Activated CD4-positive, alpha-beta T cell treated with anti-CD3 and anti-CD28 coated beads for 36 hours (primary cell): Measurements from ENCODE around the gene FSHR. TPM values are rescaled to one million over a fixed set of nuclear protein-coding genes. Genes with fewer than 3 reads are reported as not detected.

Experiments
- ATAC-seq: fragments of 200-7000 bp; cut with Tn5 transposase; one replicate; pipeline ENCODE4 v1.10.0; 2021; ENCODE audit warnings: mild to moderate bottlenecking, moderate library complexity
- CTCF ChIA-PET: fragments of 350-600 bp; sonication (Branson Sonifier 250); formaldehyde crosslinking; loops from one replicate; lab custom pipeline; 2021; ENCODE audit warnings: antibody characterized with exemption; lab: Charles Lee
- POLR2A ChIA-PET: fragments of 350-600 bp; sonication (Branson Sonifier 250); formaldehyde crosslinking; loops from one replicate; lab custom pipeline; 2021; ENCODE audit warnings: antibody characterized with exemption, inconsistent platforms; lab: Charles Lee
- DNase-seq: peaks from one replicate; pipeline ENCODE4 v3.0.0-alpha.2; 2020
- H3K27ac Mint-ChIP-seq: one replicate; pipeline ENCODE4 v1.8.0; 2021; ENCODE audit warnings: mixed read lengths
- H3K27me3 Mint-ChIP-seq: one replicate; pipeline ENCODE4 v1.8.0; 2021; ENCODE audit warnings: mixed read lengths
- H3K36me3 Mint-ChIP-seq: one replicate; pipeline ENCODE4 v1.8.0; 2021; ENCODE audit warnings: low read depth, mixed read lengths
- H3K4me1 Mint-ChIP-seq: one replicate; pipeline ENCODE4 v1.8.0; 2021; ENCODE audit warnings: mixed read lengths
- H3K4me3 Mint-ChIP-seq: one replicate; pipeline ENCODE4 v1.8.0; 2021; ENCODE audit warnings: mild to moderate bottlenecking, moderate library complexity, mixed read lengths
- H3K9me3 Mint-ChIP-seq: one replicate; pipeline ENCODE4 v1.8.0; 2021; ENCODE audit warnings: low read depth, mixed read lengths
- intact Hi-C, 2 experiments: fragments of 100-400 bp; cut with DNase I in 1 of 2; cut with micrococcal nuclease in 1 of 2; formaldehyde crosslinking; loops; one replicate each; pipeline versions ENCODE4 v1.14.2 to v1.15.1; 2022 to 2024; cut with DNase I, micrococcal nuclease
- total RNA-seq, 2 experiments: library from RNA; stranded (reverse); gene quantifications; one replicate each; pipeline ENCODE4 v1.2.3, GENCODE V29; 2021

Gene FSHR, protein sequence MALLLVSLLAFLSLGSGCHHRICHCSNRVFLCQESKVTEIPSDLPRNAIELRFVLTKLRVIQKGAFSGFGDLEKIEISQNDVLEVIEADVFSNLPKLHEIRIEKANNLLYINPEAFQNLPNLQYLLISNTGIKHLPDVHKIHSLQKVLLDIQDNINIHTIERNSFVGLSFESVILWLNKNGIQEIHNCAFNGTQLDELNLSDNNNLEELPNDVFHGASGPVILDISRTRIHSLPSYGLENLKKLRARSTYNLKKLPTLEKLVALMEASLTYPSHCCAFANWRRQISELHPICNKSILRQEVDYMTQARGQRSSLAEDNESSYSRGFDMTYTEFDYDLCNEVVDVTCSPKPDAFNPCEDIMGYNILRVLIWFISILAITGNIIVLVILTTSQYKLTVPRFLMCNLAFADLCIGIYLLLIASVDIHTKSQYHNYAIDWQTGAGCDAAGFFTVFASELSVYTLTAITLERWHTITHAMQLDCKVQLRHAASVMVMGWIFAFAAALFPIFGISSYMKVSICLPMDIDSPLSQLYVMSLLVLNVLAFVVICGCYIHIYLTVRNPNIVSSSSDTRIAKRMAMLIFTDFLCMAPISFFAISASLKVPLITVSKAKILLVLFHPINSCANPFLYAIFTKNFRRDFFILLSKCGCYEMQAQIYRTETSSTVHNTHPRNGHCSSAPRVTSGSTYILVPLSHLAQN
- not detected for total RNA-seq

DNA sequence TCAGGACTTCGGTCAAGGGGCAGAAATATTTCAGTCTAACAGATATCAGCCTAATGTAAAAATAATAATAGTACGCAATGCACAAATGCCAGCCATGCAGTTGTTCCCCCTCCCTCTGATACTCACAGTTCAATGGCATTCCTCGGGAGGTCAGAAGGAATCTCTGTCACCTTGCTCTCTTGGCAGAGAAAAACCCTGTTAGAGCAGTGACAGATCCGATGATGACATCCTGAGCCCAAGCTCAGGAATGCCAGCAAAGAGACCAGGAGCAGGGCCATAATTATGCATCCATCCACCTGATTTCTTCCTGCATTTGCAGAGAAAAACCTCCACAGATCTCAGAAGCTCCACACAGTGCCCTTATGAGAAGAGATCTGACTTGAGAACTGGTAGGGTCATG is at the start of gene FSHR:
TSS of gene FSHR (minus strand) at position 376 of the 400 bp plus-strand sequence. CDS start at position 278, 98 bp downstream.
- ChIA-PET POLR2A (no interaction called here), CTCF (no interaction called here)
- Mint-ChIP-seq H3K36me3 (no peaks in the 10 kb centered on the region), H3K9me3 (no peaks in the 10 kb centered on the region), H3K27ac (no peak within 1 kb of the TSS), H3K27me3 (no peaks in the 10 kb centered on the region), H3K4me1 (no peaks in the 10 kb centered on the region), H3K4me3 (no peak within 1 kb of the TSS)
- ATAC-seq = no peak
- intact Hi-C loops = no loop called here
- no peak for DNase-seq

DNA sequence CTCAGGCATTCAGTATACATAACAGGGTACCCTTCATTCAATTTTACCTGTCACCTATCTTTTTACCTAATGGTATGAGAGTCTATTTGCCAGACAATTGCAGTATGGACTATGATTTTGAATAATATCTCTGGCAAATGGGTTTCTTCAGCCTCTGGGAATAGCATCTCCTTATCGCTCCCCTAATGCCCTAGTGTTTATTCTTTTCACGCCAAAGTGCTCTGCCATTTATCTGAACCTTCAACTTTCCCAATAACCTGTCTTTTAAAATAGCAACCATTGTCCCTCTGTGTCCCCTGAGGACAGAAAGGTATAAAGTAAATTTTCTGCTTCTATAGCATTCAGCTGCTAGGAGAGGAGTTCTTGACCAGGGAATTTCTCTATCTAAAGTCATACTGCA is 45.0 kb upstream of the FSHR start:
- POLR2A ChIA-PET = no interaction called here
- no peaks in the 10 kb centered on the region for H3K4me1 Mint-ChIP-seq
- no peaks in the 10 kb centered on the region for H3K27me3 Mint-ChIP-seq
- no peaks in the 10 kb centered on the region for H3K36me3 Mint-ChIP-seq
- H3K9me3 Mint-ChIP-seq = no peaks in the 10 kb centered on the region
- intact Hi-C loops = no loop called here
- DNase-seq (no peak), ATAC-seq (no peak)
- CTCF ChIA-PET = no interaction called here
- H3K27ac Mint-ChIP-seq = no peak overlapping the region
- H3K4me3 Mint-ChIP-seq = no peak overlapping the region

DNA sequence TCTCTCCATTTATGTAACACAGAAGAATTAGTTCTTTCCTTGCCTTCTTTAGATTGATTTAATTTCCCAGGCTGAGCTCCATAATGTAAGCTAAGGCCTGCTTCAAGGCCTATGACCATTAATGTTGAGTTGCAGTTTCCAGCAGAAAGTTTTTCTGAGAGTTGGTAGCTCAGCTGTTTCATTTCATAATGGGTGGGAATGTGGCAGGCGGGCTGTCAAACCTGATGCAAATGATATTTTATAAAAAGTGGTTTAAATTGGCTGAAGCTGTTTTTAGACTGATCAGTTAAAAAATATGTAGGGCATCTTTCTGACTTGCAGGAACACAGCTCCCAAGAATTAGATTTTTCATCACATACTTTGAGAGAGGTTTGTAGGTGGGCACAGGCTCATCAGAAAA is 40.4 kb upstream of the FSHR start:
- Mint-ChIP-seq H3K4me3 (no peak overlapping the region), H3K27me3 (no peaks in the 10 kb centered on the region), H3K9me3 (no peaks in the 10 kb centered on the region), H3K36me3 (no peaks in the 10 kb centered on the region), H3K27ac (no peak overlapping the region), H3K4me1 (no peaks in the 10 kb centered on the region)
- DNase-seq (no peak), ATAC-seq (no peak)
- intact Hi-C loops = no loop called here
- ChIA-PET POLR2A (no interaction called here), CTCF (no interaction called here)

DNA sequence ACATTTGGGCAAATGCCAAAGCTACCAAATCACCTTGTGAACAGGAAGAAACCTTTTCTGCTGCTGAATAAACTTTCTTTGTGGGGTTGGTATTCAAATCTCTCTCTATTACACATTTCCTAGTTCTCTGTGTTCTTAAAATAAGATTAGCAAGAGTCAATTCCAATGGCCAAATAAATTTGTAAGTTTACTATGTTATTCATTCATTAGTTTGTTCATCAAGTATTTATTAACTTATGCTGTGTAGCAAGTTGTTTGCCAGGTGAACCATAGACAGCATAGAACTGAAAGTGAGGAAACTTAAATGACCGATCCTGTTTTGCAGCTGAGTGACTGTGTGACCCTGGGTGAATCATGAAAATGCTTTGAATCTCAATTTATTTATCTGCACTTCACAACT is 37.7 kb upstream of the FSHR start:
- no peak overlapping the region for H3K4me3 Mint-ChIP-seq
- H3K9me3 Mint-ChIP-seq = no peaks in the 10 kb centered on the region
- H3K36me3 Mint-ChIP-seq = no peaks in the 10 kb centered on the region
- no peak overlapping the region for H3K27ac Mint-ChIP-seq
- no peaks in the 10 kb centered on the region for H3K4me1 Mint-ChIP-seq
- intact Hi-C loops = no loop called here
- H3K27me3 Mint-ChIP-seq = no peaks in the 10 kb centered on the region
- ATAC-seq (no peak), DNase-seq (no peak)
- ChIA-PET POLR2A (no interaction called here), CTCF (no interaction called here)

DNA sequence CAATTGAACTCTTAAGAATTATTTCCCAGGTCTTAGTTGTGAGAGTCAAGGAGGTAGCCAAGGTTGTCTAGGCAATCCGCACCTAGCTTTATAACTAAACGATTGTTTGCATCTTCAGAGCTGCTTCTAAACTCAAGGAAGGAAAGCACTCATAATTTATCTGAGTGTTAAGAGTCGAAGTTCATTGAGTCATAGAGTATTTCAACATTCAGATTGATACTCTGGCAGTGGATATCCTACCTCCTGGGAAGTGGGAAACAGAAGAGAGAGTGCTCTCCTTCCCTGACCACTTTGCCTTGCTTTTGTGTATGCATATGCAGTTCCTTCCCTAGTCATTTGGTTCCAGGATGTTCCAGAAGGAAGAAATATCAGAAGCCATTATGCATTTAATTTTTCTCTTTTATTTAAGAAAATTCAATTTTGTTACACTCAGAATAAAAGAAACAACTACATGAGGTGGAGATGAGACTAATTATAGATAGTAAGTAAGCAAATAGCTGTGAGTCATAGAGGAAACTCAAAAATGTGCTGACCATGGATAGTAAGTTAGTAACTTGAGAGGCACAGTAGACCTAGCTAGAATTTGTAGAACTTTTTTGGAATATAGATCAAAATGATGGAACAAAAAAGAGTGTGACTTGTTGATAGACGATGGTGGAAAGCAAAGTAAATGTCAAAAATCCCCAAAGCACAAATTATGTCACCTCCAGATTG is 35.4 kb upstream of the FSHR start:
- no peak for DNase-seq
- H3K9me3 Mint-ChIP-seq = no peaks in the 10 kb centered on the region
- no peaks in the 10 kb centered on the region for H3K27me3 Mint-ChIP-seq
- intact Hi-C loops = no loop called here
- no peak overlapping the region for H3K4me3 Mint-ChIP-seq
- ChIA-PET POLR2A (no interaction called here), CTCF (interaction anchor here (0.8 kb wide), 1 partner anchor 149 kb away, joined by 3 read pairs; no protein-coding TSS in a partner anchor)
- H3K4me1 Mint-ChIP-seq = no peaks in the 10 kb centered on the region
- no peak for ATAC-seq
- no peak overlapping the region for H3K27ac Mint-ChIP-seq
- H3K36me3 Mint-ChIP-seq = no peaks in the 10 kb centered on the region

DNA sequence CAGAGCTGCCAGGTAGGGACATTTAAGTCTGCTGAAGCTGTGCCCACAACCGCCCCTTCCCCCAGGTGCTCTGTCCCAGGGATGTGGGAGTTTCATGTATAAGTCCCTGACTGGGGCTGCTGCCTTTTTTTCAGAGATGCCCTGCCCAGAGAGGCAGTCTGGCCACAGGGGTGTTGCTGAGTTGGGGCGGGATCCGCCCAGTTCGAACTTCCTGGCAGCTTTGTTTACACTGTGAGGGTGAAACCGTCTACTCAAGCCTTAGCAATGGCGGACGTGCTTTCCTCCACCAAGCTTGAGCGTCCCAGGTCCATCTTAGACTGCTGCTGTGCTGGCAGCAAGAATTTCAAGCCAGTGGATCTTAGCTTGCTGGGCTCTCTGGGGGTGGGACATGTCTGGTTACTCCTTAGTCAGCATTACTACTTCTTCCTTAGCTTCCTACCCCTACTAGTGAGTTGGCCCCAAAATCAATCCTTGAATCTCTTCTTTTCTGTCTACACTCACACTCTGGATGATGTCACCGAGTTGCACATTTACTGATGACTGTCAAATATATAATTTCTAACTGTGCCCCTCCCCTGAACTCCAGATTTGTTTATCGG is 31.8 kb upstream of the FSHR start:
- Mint-ChIP-seq H3K27me3 (no peaks in the 10 kb centered on the region), H3K4me1 (no peaks in the 10 kb centered on the region), H3K4me3 (no peak overlapping the region), H3K36me3 (no peaks in the 10 kb centered on the region), H3K27ac (no peak overlapping the region), H3K9me3 (no peaks in the 10 kb centered on the region)
- ChIA-PET POLR2A (no interaction called here), CTCF (no interaction called here)
- no peak for ATAC-seq
- intact Hi-C loops = no loop called here
- no peak for DNase-seq

DNA sequence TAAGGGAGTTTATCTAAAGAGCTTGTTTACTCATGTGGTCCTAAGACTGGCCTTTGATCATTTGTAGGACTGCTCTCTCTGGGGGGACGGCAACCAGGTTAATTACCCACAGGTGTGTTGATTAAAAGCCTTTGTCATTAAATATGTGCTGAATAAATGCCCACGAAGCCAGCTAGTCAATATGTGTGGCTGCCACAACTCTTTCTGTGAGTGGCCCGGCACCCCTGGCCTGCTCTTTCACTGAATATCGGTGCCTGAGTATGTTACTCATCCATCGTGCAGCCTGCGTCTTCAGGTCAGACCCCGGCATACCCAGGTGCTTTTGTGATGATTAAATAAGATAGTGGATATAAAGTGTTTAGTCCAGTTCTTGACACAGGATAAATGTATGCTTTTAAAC is 24.3 kb upstream of the FSHR start:
- intact Hi-C loops = loop anchor here in 1 of 2 experiments (5.0 kb wide), 1 partner anchor 274 kb away; no protein-coding TSS in a partner anchor
- DNase-seq = no peak
- H3K36me3 Mint-ChIP-seq = no peaks in the 10 kb centered on the region
- no peaks in the 10 kb centered on the region for H3K27me3 Mint-ChIP-seq
- H3K9me3 Mint-ChIP-seq = peaks cover 5% of the 10 kb centered on the region
- ChIA-PET CTCF (no interaction called here), POLR2A (no interaction called here)
- no peak for ATAC-seq
- H3K4me1 Mint-ChIP-seq = no peaks in the 10 kb centered on the region
- no peak overlapping the region for H3K4me3 Mint-ChIP-seq
- H3K27ac Mint-ChIP-seq = no peak overlapping the region

DNA sequence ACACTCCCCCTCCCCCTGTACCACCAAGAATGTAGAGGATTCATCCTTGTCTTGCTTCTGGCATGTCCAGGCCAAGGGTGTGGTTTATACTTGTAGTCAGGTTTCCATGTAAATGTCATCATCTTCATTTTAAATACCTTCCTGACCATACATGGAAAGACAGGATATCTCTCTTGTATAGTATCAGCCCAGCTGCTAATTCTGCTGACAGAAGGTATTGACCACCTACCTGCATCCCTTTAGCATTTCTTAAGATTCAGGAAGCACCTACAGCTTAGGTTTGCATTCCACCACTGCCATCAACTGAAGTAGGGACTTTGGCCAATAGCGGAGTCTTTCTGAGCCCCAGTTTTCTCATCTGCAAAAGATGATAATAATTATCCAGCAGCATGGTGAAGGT is 22.9 kb upstream of the FSHR start:
- H3K27ac Mint-ChIP-seq = no peak overlapping the region
- no peaks in the 10 kb centered on the region for H3K4me1 Mint-ChIP-seq
- ATAC-seq = no peak
- H3K4me3 Mint-ChIP-seq = no peak overlapping the region
- H3K36me3 Mint-ChIP-seq = no peaks in the 10 kb centered on the region
- no peak for DNase-seq
- intact Hi-C loops = loop anchor here in 1 of 2 experiments (5.0 kb wide), 1 partner anchor 275 kb away; no protein-coding TSS in a partner anchor
- no peaks in the 10 kb centered on the region for H3K27me3 Mint-ChIP-seq
- peaks cover 7% of the 10 kb centered on the region for H3K9me3 Mint-ChIP-seq
- ChIA-PET POLR2A (no interaction called here), CTCF (no interaction called here)

DNA sequence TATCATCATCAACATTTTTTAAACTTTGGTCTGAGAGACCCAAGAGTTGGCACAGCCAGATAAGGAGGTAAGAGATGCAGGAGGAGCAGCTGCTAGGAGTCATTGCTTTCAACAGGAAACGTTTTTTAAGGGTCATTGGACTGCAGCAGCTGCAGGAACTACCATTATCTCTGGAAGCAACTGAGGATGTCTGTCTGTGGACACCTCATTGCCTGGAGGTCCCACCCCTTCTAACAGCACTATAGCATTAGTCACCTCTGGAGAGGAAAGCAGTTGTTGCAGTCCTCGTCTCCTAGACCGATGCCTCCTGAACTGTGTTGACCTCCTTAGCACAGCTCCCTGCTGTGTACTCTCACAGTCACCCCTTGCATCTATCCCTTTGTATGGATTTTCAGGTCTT is 21.5 kb upstream of the FSHR start:
- intact Hi-C loops = loop anchor here in 1 of 2 experiments (5.0 kb wide), 1 partner anchor 276 kb away; no protein-coding TSS in a partner anchor
- Mint-ChIP-seq H3K36me3 (no peaks in the 10 kb centered on the region), H3K4me1 (no peaks in the 10 kb centered on the region), H3K27me3 (no peaks in the 10 kb centered on the region), H3K4me3 (no peak overlapping the region), H3K27ac (no peak overlapping the region), H3K9me3 (peaks cover 7% of the 10 kb centered on the region)
- ATAC-seq (no peak), DNase-seq (no peak)
- POLR2A ChIA-PET = no interaction called here
- CTCF ChIA-PET = no interaction called here

DNA sequence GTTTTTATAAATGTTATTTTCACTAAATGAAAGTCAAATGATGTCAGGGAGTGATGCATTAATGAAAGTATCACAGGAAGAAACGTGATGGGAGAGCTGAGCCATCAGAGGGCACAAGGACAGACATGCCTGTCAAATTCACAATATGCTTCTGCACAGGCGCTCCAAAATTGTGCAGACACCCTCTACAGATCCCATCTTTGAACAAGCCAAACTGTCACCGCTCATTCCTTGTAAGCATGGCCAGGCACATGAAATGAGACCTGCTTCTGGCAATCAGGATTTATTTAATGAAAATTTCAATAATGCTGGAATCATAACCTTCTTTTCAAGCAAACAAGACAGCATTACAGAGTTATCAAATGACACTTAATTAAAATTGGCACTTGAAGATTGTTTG is 20.4 kb upstream of the FSHR start:
- ATAC-seq (no peak), DNase-seq (no peak)
- H3K4me3 Mint-ChIP-seq = no peak overlapping the region
- H3K36me3 Mint-ChIP-seq = no peaks in the 10 kb centered on the region
- H3K27ac Mint-ChIP-seq = no peak overlapping the region
- H3K4me1 Mint-ChIP-seq = no peaks in the 10 kb centered on the region
- no peaks in the 10 kb centered on the region for H3K27me3 Mint-ChIP-seq
- ChIA-PET POLR2A (no interaction called here), CTCF (no interaction called here)
- intact Hi-C loops = loop anchor here in 1 of 2 experiments (5.0 kb wide), 1 partner anchor 278 kb away; no protein-coding TSS in a partner anchor
- H3K9me3 Mint-ChIP-seq = peaks cover 7% of the 10 kb centered on the region

DNA sequence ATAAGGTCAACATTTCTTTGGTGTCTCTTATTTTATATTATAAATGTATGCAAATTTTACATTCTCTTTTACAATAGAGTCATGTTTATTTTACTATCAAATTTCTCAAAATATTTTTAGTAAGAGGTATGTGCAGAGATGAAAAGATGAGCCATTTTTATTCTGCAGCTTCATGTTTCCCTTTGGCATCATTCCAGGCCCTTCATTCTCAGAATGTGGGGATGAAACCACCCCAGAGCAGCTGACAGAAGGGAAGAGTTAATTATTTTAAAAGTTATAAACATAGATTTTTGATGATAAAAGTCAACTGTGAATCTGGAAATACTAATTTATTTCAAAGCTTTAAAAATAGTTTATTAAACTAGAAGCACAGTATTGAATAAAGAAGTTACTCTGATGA is 12.8 kb upstream of the FSHR start:
- H3K27me3 Mint-ChIP-seq = no peaks in the 10 kb centered on the region
- H3K27ac Mint-ChIP-seq = no peak overlapping the region
- no peak overlapping the region for H3K4me3 Mint-ChIP-seq
- ChIA-PET CTCF (no interaction called here), POLR2A (no interaction called here)
- no peak for ATAC-seq
- H3K4me1 Mint-ChIP-seq = no peaks in the 10 kb centered on the region
- H3K36me3 Mint-ChIP-seq = no peaks in the 10 kb centered on the region
- no peak for DNase-seq
- H3K9me3 Mint-ChIP-seq = peaks cover 2% of the 10 kb centered on the region
- intact Hi-C loops = no loop called here
